ENCODE data around the gene CYB5D1. TPM values are rescaled to one million over a fixed set of nuclear protein-coding genes. Genes with fewer than 3 reads are reported as not detected.
A peak's percentile ranks its signal among the peaks of the same experiment; 100 is the strongest.

Gene CYB5D1
- total RNA-seq, 1 donor from 2014 or later: 6.9 TPM

DNA sequence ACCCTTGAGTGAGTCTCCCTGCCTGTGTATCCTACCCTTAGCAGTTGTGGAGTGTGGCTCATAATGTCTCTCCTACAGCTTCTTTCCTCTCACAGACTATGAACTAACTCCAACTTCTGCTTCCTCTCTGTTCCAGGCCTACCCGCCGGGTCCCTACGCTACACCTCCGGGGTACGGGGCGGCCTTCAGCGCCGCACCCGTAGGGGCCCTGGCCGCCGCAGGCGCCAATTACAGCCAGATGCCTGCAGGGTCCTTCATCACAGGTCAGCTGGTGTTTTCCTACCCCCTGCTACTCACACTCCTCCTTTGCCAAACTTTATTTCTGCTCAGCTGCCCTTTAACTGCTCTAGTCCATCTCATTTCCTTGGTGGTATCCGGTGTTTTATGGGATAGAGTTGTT is 52.9 kb downstream of the CYB5D1 start:
- H3K27me3 Mint-ChIP-seq (ENCODE audit: low read depth): no peaks in the 10 kb centered on the region
- H3K4me1 Mint-ChIP-seq (ENCODE audit: low read depth): peaks cover 11% of the 10 kb centered on the region

DNA sequence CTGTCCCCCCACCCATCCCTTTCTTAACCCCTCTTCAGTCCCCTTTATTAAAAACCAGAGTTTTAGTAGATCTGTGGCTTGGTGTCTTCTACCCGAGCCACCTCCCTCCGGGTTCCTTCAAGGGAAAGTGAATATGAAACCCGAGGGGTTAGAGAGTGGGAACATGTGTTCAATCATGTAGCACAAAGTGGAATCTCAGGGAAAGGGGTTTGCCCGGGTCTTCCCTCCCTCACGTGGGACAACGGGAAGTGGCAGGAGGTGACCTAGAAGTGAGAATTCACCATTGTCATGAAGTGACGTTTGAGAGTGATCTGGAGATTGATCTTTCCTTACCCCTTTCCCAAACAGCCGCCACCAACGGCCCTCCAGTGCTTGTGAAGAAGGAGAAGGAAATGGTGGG is 53.3 kb downstream of the CYB5D1 start:
- H3K4me3 Mint-ChIP-seq (ENCODE audit: unreplicated experiment): no peak overlapping the region
- peak overlapping the region; percentile 20 for H3K27ac Mint-ChIP-seq (ENCODE audit: unreplicated experiment)
- peaks cover 40% of the 10 kb centered on the region for H3K36me3 Mint-ChIP-seq (ENCODE audit: low read depth)
- DNase-seq (ENCODE audit: low spot score): no peak
- no peaks in the 10 kb centered on the region for H3K9me3 Mint-ChIP-seq (ENCODE audit: low read depth)
- H3K4me1 Mint-ChIP-seq (ENCODE audit: low read depth): peaks cover 11% of the 10 kb centered on the region
- H3K27me3 Mint-ChIP-seq (ENCODE audit: low read depth): no peaks in the 10 kb centered on the region
- TF ChIP-seq, protein P1, sequence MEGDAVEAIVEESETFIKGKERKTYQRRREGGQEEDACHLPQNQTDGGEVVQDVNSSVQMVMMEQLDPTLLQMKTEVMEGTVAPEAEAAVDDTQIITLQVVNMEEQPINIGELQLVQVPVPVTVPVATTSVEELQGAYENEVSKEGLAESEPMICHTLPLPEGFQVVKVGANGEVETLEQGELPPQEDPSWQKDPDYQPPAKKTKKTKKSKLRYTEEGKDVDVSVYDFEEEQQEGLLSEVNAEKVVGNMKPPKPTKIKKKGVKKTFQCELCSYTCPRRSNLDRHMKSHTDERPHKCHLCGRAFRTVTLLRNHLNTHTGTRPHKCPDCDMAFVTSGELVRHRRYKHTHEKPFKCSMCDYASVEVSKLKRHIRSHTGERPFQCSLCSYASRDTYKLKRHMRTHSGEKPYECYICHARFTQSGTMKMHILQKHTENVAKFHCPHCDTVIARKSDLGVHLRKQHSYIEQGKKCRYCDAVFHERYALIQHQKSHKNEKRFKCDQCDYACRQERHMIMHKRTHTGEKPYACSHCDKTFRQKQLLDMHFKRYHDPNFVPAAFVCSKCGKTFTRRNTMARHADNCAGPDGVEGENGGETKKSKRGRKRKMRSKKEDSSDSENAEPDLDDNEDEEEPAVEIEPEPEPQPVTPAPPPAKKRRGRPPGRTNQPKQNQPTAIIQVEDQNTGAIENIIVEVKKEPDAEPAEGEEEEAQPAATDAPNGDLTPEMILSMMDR (IDR thresholded peaks at IDR 0.05): no peak

More for the DNA sequence above, 52.9 kb downstream of the CYB5D1 start:
- no peak overlapping the region for H3K4me3 Mint-ChIP-seq (ENCODE audit: unreplicated experiment)
- TF ChIP-seq, protein P1 (IDR thresholded peaks at IDR 0.05): no peak
- DNase-seq (ENCODE audit: low spot score): no peak
- H3K9me3 Mint-ChIP-seq (ENCODE audit: low read depth): no peaks in the 10 kb centered on the region
- H3K27ac Mint-ChIP-seq (ENCODE audit: unreplicated experiment): no peak overlapping the region
- H3K36me3 Mint-ChIP-seq (ENCODE audit: low read depth): peaks cover 43% of the 10 kb centered on the region

Other genes with a start within 250 kb of the CYB5D1 start
- 48.4 to 53.7 TPM (median 52.5 TPM) in 3 replicates for gene FXR2, start 243.1 kb upstream of the CYB5D1 start, total RNA-seq
- 82.1 to 85.0 TPM (median 84.9 TPM) in 3 replicates for gene SAT2, start 230.2 kb upstream of the CYB5D1 start, total RNA-seq
- 0.67 to 1.2 TPM (median 0.92 TPM) in 3 replicates for gene SHBG, start 227.9 kb upstream of the CYB5D1 start, total RNA-seq
- 0.77 to 2.2 TPM (median 0.90 TPM) in 3 replicates for gene ATP1B2, start 207.1 kb upstream of the CYB5D1 start, total RNA-seq
- 74.5 to 77.7 TPM (median 74.9 TPM) in 3 replicates for gene TP53, start 170.5 kb upstream of the CYB5D1 start, total RNA-seq
- gene WRAP53, start 169.5 kb upstream of the CYB5D1 start, total RNA-seq: 6.5 to 12.6 TPM (median 7.1 TPM) in 3 replicates
- 4.1 to 6.5 TPM (median 6.4 TPM) in 3 replicates for gene EFNB3, start 152.8 kb upstream of the CYB5D1 start, total RNA-seq
- not detected in 3 replicates for gene DNAH2, start 140.3 kb upstream of the CYB5D1 start, total RNA-seq
- 36.6 to 38.2 TPM (median 37.4 TPM) in 3 replicates for gene KDM6B, start 23.8 kb upstream of the CYB5D1 start, total RNA-seq
- 1.6 to 1.9 TPM (median 1.8 TPM) in 3 replicates for gene TMEM88, start 2.9 kb upstream of the CYB5D1 start, total RNA-seq
- 52.9 to 94.6 TPM (median 57.5 TPM) in 3 replicates for gene NAA38, start 444 bp upstream of the CYB5D1 start, total RNA-seq
- 129 to 138 TPM (median 134 TPM) in 3 replicates for gene CHD3, start 30.8 kb downstream of the CYB5D1 start, total RNA-seq
- gene RNF227, start 58.3 kb downstream of the CYB5D1 start, total RNA-seq: 1.6 to 2.2 TPM (median 1.8 TPM) in 3 replicates
- gene KCNAB3, start 71.9 kb downstream of the CYB5D1 start, total RNA-seq: 1.9 to 3.2 TPM (median 2.3 TPM) in 3 replicates
- gene TRAPPC1, start 73.9 kb downstream of the CYB5D1 start, total RNA-seq: 113 to 135 TPM (median 121 TPM) in 3 replicates
- gene CNTROB, start 74.2 kb downstream of the CYB5D1 start, total RNA-seq: 28.7 to 29.2 TPM (median 29.2 TPM) in 3 replicates
- not detected in 3 replicates for gene GUCY2D, start 144.6 kb downstream of the CYB5D1 start, total RNA-seq
- gene ALOX15B, start 181.1 kb downstream of the CYB5D1 start, total RNA-seq: not detected in 3 replicates
- gene ALOX12B, start 229.7 kb downstream of the CYB5D1 start, total RNA-seq: 0.17 TPM in 1 of 3 replicates, not detected in the others

Measured in chondrocyte (in vitro differentiated cells).